HG02852 (cell line): Measurements from ENCODE around the gene KIF4B.
"Not testable (repeated sequence)": the region's sequence is repeated elsewhere in the genome, so short reads cannot be mapped to it uniquely, and the experiment has no call there.

Experiments
- ATAC-seq: cut with Tn5 transposase; IDR thresholded peaks from one replicate; pipeline ENCODE4 v1.9.1; 2021; ENCODE audit warnings: mild to moderate bottlenecking, moderate library complexity; ENCODE audit not compliant: unreplicated experiment

Gene KIF4B

DNA sequence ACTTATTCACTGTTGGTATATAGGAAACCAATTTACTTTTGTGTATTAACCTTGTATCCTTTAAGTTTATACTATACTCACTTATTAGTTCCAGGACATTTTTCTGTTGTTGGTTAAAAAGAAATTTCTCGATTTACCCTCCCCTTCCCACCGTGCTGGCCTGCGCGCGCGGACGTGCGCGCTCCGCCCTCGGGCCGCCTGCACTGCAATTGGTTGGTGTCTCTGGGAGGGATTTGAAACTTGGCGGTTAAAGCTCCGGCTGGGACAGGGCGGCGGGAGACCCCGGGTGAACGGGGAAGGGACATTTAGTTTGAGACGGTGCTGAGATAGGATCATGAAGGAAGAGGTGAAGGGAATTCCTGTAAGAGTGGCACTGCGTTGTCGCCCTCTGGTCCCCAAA lies at the start of gene KIF4B:
TSS of gene KIF4B (plus strand) at position 230 of the 400 bp plus-strand sequence. CDS start at position 335, 105 bp downstream.
- ATAC-seq, result no peak

GRCh38 chr5:154966081-154966841 lies 47.3 kb upstream of the KIF4B start:
- no peak for ATAC-seq

GRCh38 chr5:154966874-154967273 lies 46.7 kb upstream of the KIF4B start:
- ATAC-seq, result no peak

GRCh38 chr5:154967421-154968024 lies 46.0 kb upstream of the KIF4B start:
- ATAC-seq, result no peak

DNA sequence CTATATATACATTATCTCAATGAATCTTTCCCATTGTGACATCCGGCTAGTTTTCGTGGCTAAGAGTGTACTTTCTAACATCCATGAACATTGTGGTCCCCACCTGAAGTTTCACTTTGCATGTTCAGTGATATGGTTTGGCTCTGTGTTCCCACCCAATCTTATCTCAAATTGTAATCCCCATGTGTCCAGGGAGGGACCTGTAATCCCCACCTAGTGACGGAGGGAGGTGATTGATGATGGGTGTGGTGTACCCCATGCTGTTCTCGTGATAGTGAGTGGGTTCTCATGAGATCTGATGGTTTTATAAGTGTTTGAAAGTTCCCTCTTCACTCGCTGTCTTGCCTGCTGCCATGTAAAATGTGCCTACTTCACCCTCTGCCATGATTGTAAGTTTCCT lies 44.6 kb upstream of the KIF4B start:
- ATAC-seq, result no peak

DNA sequence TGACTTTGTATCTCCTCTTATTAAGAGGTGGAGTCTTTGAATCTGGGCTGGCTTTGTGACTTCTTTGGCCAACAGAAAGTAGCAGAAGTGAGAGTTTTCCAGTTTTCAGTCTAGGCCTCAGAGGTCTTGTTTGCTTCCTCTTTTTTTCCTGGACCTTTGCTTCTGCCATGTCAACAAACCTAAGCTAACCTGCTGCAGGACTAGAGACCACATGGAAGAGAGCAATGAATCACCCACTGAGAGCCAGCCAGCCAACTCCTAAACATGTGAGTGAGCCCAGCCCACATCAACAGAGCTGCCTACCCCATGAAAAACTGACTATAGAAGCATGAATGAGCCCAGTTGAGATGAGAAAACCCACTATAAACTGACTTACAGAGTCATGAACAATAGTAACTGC lies 42.8 kb upstream of the KIF4B start:
- ATAC-seq, result no peak

- ATAC-seq, result no peak
These were observed 42.1 kb upstream of the KIF4B start for GRCh38 chr5:154971501-154971900.

DNA sequence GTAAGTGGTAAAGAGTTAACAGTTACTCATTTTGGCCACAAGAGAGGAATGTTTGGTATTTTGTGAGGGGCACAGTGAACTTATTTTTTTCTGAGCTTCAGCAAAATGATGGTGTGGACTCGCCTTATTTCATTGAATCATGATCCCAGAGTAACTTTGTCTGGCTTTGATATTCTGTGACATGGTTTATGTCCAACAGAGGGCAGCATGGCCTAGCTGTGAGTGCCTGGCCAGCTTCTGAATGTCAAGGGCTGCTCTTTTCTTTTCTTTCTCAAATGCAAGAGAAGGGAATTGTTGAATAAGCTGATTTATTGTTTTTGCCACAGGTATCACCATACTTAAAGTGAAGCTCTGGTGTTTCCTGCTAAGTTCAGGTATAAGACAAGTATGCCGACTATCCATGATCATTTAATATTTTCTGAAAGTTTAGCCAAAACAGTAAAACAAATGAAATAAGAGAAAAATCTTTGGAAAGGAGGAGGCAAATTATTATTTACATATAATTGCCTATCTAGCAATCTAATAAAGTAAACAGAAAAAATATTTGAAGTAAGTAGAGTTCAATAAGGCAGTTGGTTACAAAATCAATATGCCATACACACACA lies 41.0 kb upstream of the KIF4B start:
- no peak for ATAC-seq

- not testable (repeated sequence) for ATAC-seq
These were observed 37.5 kb upstream of the KIF4B start for GRCh38 chr5:154976082-154976481.

DNA sequence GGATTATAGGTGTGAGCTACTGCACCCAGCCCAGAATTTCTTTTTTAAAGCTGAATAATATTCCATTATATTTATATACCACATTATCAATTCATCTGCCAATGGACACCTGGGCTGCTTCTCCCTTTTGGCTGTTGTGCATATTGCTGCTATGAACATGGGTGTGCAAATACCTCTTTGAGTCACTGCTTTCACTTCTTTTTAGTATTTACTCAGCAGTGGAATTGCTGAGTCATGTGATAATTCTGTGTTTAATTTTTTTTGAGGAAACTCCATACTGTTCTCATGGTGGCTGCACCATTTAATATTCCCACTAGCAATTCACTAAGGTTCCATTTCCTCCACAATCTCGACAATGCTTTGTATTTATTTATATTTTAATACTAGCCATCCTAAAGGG lies 36.1 kb upstream of the KIF4B start:
- ATAC-seq, result no peak

- not testable (repeated sequence) for ATAC-seq
These were observed 35.3 kb upstream of the KIF4B start for GRCh38 chr5:154978294-154978693.

DNA sequence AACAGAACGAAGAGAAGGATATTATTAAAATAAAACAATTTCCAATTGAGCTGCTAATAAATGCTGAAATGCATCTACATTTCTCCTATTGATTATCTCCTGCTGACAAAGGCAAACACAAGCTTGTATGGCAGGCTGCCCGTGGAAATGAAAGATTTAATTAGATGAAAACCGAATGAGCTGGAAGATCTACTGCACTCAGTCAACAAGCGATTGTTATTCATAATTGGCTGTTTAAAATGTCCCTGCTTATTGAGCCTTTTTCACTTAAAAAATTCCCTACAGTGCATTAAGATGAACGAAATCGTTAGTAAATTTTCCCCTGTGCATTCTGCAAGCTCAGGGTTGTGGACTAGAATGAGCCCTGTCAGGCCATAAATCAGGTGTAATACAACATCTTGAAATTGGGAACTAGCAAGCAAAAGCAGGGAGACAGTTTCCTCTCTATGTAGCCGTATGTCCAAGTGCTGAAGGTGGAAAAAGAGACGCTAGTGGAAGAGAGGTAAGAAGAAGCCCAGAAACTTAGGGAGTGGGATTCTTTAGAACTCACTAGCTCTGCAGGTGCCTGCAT lies 28.5 kb upstream of the KIF4B start:
- no peak for ATAC-seq

- no peak for ATAC-seq
These were observed 27.4 kb upstream of the KIF4B start for GRCh38 chr5:154986151-154986550.

- ATAC-seq, result no peak
These were observed 23.9 kb upstream of the KIF4B start for GRCh38 chr5:154989626-154990025.

GRCh38 chr5:154993461-154993860 lies 20.1 kb upstream of the KIF4B start:
- no peak for ATAC-seq

DNA sequence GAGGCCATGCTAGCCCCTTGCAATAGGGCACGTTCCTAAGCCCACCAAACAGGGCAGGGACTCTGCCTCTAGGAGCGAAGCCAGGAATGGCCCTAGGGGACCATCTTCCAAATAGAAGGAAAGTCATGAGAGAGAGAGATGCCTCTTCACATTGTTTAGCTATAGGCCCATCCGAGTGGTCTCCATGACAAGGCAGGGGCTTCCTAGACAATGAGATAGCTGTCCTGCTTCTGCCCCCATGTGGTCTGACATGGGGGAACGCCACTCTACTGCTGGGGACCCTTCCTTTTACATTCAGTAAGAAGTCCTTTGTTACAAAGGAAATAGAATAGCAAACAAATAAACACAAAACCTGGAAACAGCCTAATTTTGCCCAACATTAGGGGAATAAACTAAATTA lies 17.9 kb upstream of the KIF4B start:
- no peak for ATAC-seq

DNA sequence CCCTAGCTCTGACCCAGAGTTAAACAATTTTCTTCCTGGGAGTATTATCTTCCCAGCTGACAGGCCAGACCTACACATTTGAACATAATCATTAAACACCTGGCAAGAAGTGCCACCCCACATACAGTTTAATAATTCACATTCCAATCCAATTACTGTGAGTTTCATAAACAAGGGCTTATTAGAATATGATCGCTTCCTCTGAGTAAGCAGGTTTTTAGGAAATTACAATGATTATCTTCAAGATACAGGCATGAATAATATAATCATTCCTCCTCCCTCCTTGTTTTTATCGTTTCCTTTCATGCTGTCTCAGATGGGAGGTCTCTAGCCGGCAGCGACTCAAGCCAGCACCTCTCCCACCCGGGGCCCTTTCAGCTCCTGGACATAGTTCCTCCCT lies 15.8 kb upstream of the KIF4B start:
- ATAC-seq, result no peak

GRCh38 chr5:154999865-155000264 lies 13.7 kb upstream of the KIF4B start:
- ATAC-seq, result peak; percentile 79

GRCh38 chr5:155001523-155001922 lies 12.0 kb upstream of the KIF4B start:
- ATAC-seq, result no peak

- ATAC-seq, result not testable (repeated sequence)
These were observed 10.8 kb upstream of the KIF4B start for GRCh38 chr5:155002722-155003121.

DNA sequence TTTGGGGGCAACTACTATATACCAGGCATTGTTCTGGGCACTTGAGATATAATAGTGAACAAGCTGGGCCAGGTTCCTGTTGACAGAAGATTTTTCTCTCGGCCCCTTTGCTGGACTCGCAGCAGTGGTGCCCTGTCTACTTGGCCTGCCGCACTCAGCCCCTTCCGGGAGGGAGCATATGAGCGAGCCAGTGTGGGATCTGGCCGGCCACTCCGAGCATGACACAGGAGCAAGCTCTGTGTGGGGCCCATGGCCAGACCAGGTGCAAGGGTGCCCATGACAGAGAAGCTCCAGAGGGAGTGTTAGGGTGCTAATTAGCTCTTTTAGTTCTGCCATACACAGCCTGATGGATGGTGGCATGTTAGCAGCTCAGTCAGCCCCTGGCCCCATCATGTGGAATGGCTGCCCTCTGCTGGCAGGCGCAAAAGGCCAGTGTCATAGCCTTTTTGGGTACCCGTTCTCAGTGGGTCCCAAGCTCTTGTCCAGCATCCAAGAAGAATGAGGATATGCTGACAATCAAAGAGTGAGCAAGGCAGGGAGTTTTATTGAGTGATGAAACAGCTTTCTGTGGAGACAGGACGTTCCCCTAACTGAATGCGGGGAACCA lies 9.3 kb upstream of the KIF4B start:
- ATAC-seq, result no peak
